H9 (cell line): ENCODE results near the gene POGLUT2. TPM values are rescaled to one million over a fixed set of nuclear protein-coding genes. Genes with fewer than 3 reads are reported as not detected.

Experiments
- DNase-seq: peaks from one replicate; pipeline ENCODE4 v3.0.0-alpha.2; 2017
- H2AFZ ChIP-seq: one replicate; pipeline ENCODE4 v1.6.1; 2013; ENCODE audit warnings: mild to moderate bottlenecking, low read length, control low read depth, moderate library complexity
- H2AK5ac ChIP-seq: 2 replicates; pipeline ENCODE4 v1.6.1; 2013; ENCODE audit warnings: low read length, control low read depth, mixed read lengths; ENCODE audit not compliant: insufficient read length
- H2BK120ac ChIP-seq: one replicate; pipeline ENCODE4 v1.6.1; 2013; ENCODE audit warnings: low read depth, mild to moderate bottlenecking, low read length, control low read depth, inconsistent platforms; ENCODE audit not compliant: poor library complexity, severe bottlenecking
- H2BK12ac ChIP-seq: 2 replicates; pipeline ENCODE4 v1.6.1; 2013; ENCODE audit warnings: low read length, control low read depth, mixed read lengths, low read depth; ENCODE audit not compliant: insufficient read length
- H2BK15ac ChIP-seq: 2 replicates; pipeline ENCODE4 v1.6.1; 2013; ENCODE audit warnings: low read depth, low read length, control low read depth
- H2BK20ac ChIP-seq: one replicate; pipeline ENCODE4 v1.6.1; 2013; ENCODE audit warnings: low read depth, mild to moderate bottlenecking, low read length, control low read depth, inconsistent platforms; ENCODE audit not compliant: poor library complexity, severe bottlenecking
- H2BK5ac ChIP-seq: 2 replicates; pipeline ENCODE4 v1.6.1; 2013; ENCODE audit warnings: low read length, control low read depth, mixed read lengths; ENCODE audit not compliant: insufficient read length
- H3K14ac ChIP-seq: 2 replicates; pipeline ENCODE4 v1.6.1; 2013; ENCODE audit warnings: low read length, control low read depth; ENCODE audit not compliant: insufficient read depth
- H3K18ac ChIP-seq: 2 replicates; pipeline ENCODE4 v1.6.1; 2013; ENCODE audit warnings: low read depth, mild to moderate bottlenecking, mixed read lengths, low read length, control low read depth; ENCODE audit not compliant: insufficient read length
- H3K23ac ChIP-seq: 2 replicates; pipeline ENCODE4 v1.6.1; 2013; ENCODE audit warnings: low read length, control low read depth, mixed read lengths, low read depth; ENCODE audit not compliant: insufficient read length
- H3K23me2 ChIP-seq: 2 replicates; pipeline ENCODE4 v1.6.1; 2013; ENCODE audit warnings: low read depth, mild to moderate bottlenecking, mixed read lengths, low read length, control low read depth; ENCODE audit not compliant: insufficient read length, poor library complexity, severe bottlenecking
- H3K27ac ChIP-seq: 2 replicates; pipeline ENCODE4 v1.5.1; 2013; ENCODE audit warnings: low read length, control low read depth, mixed read lengths, low read depth; ENCODE audit not compliant: insufficient read length
- H3K27me3 ChIP-seq: 2 replicates; pipeline ENCODE4 v1.6.1; 2013; ENCODE audit warnings: low read length, control low read depth, inconsistent platforms; ENCODE audit not compliant: insufficient read depth
- H3K4ac ChIP-seq: 2 replicates; pipeline ENCODE4 v1.6.1; 2013; ENCODE audit warnings: low read depth, mild to moderate bottlenecking, control low read depth, inconsistent platforms, low read length, moderate library complexity
- H3K4me1 ChIP-seq: 2 replicates; pipeline ENCODE4 v1.6.1; 2013; ENCODE audit warnings: low read length, control low read depth, inconsistent platforms; ENCODE audit not compliant: insufficient read depth
- H3K4me2 ChIP-seq: 2 replicates; pipeline ENCODE4 v1.6.1; 2013; ENCODE audit warnings: low read length, control low read depth, mixed read lengths; ENCODE audit not compliant: insufficient read length, insufficient read depth
- H3K56ac ChIP-seq: 2 replicates; pipeline ENCODE4 v1.6.1; 2013; ENCODE audit warnings: low read depth, mild to moderate bottlenecking, mixed read lengths, low read length, control low read depth; ENCODE audit not compliant: insufficient read length
- H3K79me1 ChIP-seq: 2 replicates; pipeline ENCODE4 v1.6.1; 2013; ENCODE audit warnings: low read depth, mild to moderate bottlenecking, moderate library complexity, low read length, control low read depth, inconsistent platforms; ENCODE audit not compliant: insufficient read depth, poor library complexity, severe bottlenecking
- H3K79me2 ChIP-seq: 2 replicates; pipeline ENCODE4 v1.6.1; 2013; ENCODE audit warnings: low read length, control low read depth, inconsistent platforms; ENCODE audit not compliant: insufficient read depth
- H3K9ac ChIP-seq: 2 replicates; pipeline ENCODE4 v1.6.1; 2013; ENCODE audit warnings: low read length, control low read depth, mixed read lengths; ENCODE audit not compliant: insufficient read length; ENCODE audit errors: extremely low read depth
- H3K9me3 ChIP-seq: one replicate; pipeline ENCODE4 v1.6.1; 2013; ENCODE audit warnings: low read depth, low read length, inconsistent platforms; ENCODE audit not compliant: control insufficient read depth
- H3T11ph ChIP-seq: one replicate; pipeline ENCODE4 v1.6.1; 2013; ENCODE audit warnings: mild to moderate bottlenecking, low read length, control low read depth, inconsistent platforms
- H4K20me1 ChIP-seq: one replicate; pipeline ENCODE4 v1.6.1; 2013; ENCODE audit not compliant: control insufficient read depth, insufficient read length, insufficient read depth
- H4K5ac ChIP-seq: 2 replicates; pipeline ENCODE4 v1.6.1; 2013; ENCODE audit warnings: low read depth, mild to moderate bottlenecking, mixed read lengths, low read length, control low read depth; ENCODE audit not compliant: insufficient read length
- H4K8ac ChIP-seq: replicated peaks from 2 replicates; pipeline ENCODE4 v1.6.1; 2013; ENCODE audit warnings: low read length, control low read depth, mixed read lengths, low read depth; ENCODE audit not compliant: insufficient read length
- H4K91ac ChIP-seq: 2 replicates; pipeline ENCODE4 v1.6.1; 2013; ENCODE audit warnings: low read depth, mild to moderate bottlenecking, moderate library complexity, mixed read lengths, low read length, control low read depth; ENCODE audit not compliant: insufficient read length
- H3K27ac Mint-ChIP-seq, 3 experiments: 2 replicates in 2 of 3; 3 replicates in 1 of 3; pipeline ENCODE4 v1.8.0; 2020 to 2021; ENCODE audit warnings: mixed read lengths in 3 of 3, mild to moderate bottlenecking in 1 of 3, moderate library complexity in 1 of 3
- H3K27me3 Mint-ChIP-seq: 2 replicates; pipeline ENCODE4 v1.8.0; 2021; ENCODE audit warnings: low read depth, mild to moderate bottlenecking, moderate library complexity, mixed read lengths
- H3K36me3 Mint-ChIP-seq, 3 experiments: 2 replicates in 2 of 3; 3 replicates in 1 of 3; pipeline ENCODE4 v1.8.0; 2020 to 2021; ENCODE audit warnings: low read depth in 3 of 3, mixed read lengths in 3 of 3; ENCODE audit not compliant: insufficient read depth in 1 of 3
- H3K4me1 Mint-ChIP-seq, 2 experiments: 2 replicates each; pipeline ENCODE4 v1.8.0; 2020; ENCODE audit warnings: mixed read lengths in 2 of 2
- H3K4me3 Mint-ChIP-seq, 2 experiments: 2 replicates in 1 of 2; 3 replicates in 1 of 2; pipeline ENCODE4 v1.8.0; 2020 to 2021; ENCODE audit warnings: mild to moderate bottlenecking in 2 of 2, mixed read lengths in 2 of 2, moderate library complexity in 1 of 2
- H3K9me3 Mint-ChIP-seq, 2 experiments: 2 replicates in 1 of 2; 3 replicates in 1 of 2; pipeline ENCODE4 v1.8.0; 2020; ENCODE audit warnings: mild to moderate bottlenecking in 2 of 2, mixed read lengths in 2 of 2, moderate library complexity in 1 of 2
- CTCF ChIP-seq: fragments of 200-600 bp; sonication (generic); conservative IDR thresholded peaks from 3 replicates; pipeline ENCODE4 v1.8.0; 2021; ENCODE audit warnings: antibody characterized with exemption, mild to moderate bottlenecking
- WGBS: extraction: QIAGEN DNeasy Blood & Tissue Kit; methylation state at CpG from one replicate; pipeline ENCODE4 v1.1.7; 2013; ENCODE audit warnings: missing lambda C conversion rate, low lambda C conversion rate, mixed read lengths; ENCODE audit not compliant: insufficient read length; ENCODE audit errors: extremely low coverage; 5-methylcytosine and 5-hydroxymethylcytosine counted together
- total RNA-seq: library from RNA; stranded (reverse); gene quantifications from 2 replicates; pipeline ENCODE4 v1.2.1, GENCODE V29; 2021

POGLUT2 gene
- total RNA-seq, 1 experiment from 2014 or later = 23.5 TPM

- Mint-ChIP-seq H3K36me3 (no peaks in the 10 kb centered on the region), H3K27ac (no peak overlapping the region), H3K4me1 (peaks cover 6% of the 10 kb centered on the region in 2 experiments), H3K27me3 (no peaks in the 10 kb centered on the region), H3K4me3 (no peak overlapping the region), H3K9me3 (no peaks in the 10 kb centered on the region)
- Histone ChIP-seq H2AFZ (no peak overlapping the region), H3K4me2 (no peak overlapping the region), H3K9ac (no peak overlapping the region), H3K18ac (no peak overlapping the region), H2AK5ac (no peak overlapping the region), H4K5ac (no peak overlapping the region), H4K8ac (no peak overlapping the region), H3K23me2 (no peaks in the 10 kb centered on the region), H3K56ac (no peak overlapping the region), H3K4me1 (no peaks in the 10 kb centered on the region), H4K91ac (no peak overlapping the region), H3K4ac (no peak overlapping the region), H2BK120ac (no peak overlapping the region), H3T11ph (no peak overlapping the region), H3K79me2 (no peaks in the 10 kb centered on the region), H3K79me1 (no peaks in the 10 kb centered on the region), H4K20me1 (no peaks in the 10 kb centered on the region), H2BK15ac (no peak overlapping the region), H2BK20ac (no peak overlapping the region), H3K9me3 (no peaks in the 10 kb centered on the region), H3K14ac (no peak overlapping the region), H3K27ac (no peak overlapping the region), H2BK5ac (no peak overlapping the region), H3K23ac (no peak overlapping the region), H3K27me3 (no peaks in the 10 kb centered on the region), H2BK12ac (no peak overlapping the region)
- no peak for DNase-seq
- no peak for TF ChIP-seq CTCF
- no CpG with 5 or more reads among the region's 2 CpGs for WGBS
Measured at GRCh38 chr13:102758842-102759241, 39.9 kb downstream of the POGLUT2 start.
